H9 (cell line): Measurements from ENCODE around the gene ARHGAP12. TPM values are rescaled to one million over a fixed set of nuclear protein-coding genes. Genes with fewer than 3 reads are reported as not detected.

Source experiments
- DNase-seq: peaks from one replicate; pipeline ENCODE4 v3.0.0-alpha.2; 2017
- H2AFZ ChIP-seq: one replicate; pipeline ENCODE4 v1.6.1; 2013; ENCODE audit warnings: mild to moderate bottlenecking, low read length, control low read depth, moderate library complexity
- H2AK5ac ChIP-seq: 2 replicates; pipeline ENCODE4 v1.6.1; 2013; ENCODE audit warnings: low read length, control low read depth, mixed read lengths; ENCODE audit not compliant: insufficient read length
- H2BK120ac ChIP-seq: one replicate; pipeline ENCODE4 v1.6.1; 2013; ENCODE audit warnings: low read depth, mild to moderate bottlenecking, low read length, control low read depth, inconsistent platforms; ENCODE audit not compliant: poor library complexity, severe bottlenecking
- H2BK12ac ChIP-seq: 2 replicates; pipeline ENCODE4 v1.6.1; 2013; ENCODE audit warnings: low read length, control low read depth, mixed read lengths, low read depth; ENCODE audit not compliant: insufficient read length
- H2BK15ac ChIP-seq: 2 replicates; pipeline ENCODE4 v1.6.1; 2013; ENCODE audit warnings: low read depth, low read length, control low read depth
- H2BK20ac ChIP-seq: one replicate; pipeline ENCODE4 v1.6.1; 2013; ENCODE audit warnings: low read depth, mild to moderate bottlenecking, low read length, control low read depth, inconsistent platforms; ENCODE audit not compliant: poor library complexity, severe bottlenecking
- H2BK5ac ChIP-seq: 2 replicates; pipeline ENCODE4 v1.6.1; 2013; ENCODE audit warnings: low read length, control low read depth, mixed read lengths; ENCODE audit not compliant: insufficient read length
- H3K14ac ChIP-seq: 2 replicates; pipeline ENCODE4 v1.6.1; 2013; ENCODE audit warnings: low read length, control low read depth; ENCODE audit not compliant: insufficient read depth
- H3K18ac ChIP-seq: 2 replicates; pipeline ENCODE4 v1.6.1; 2013; ENCODE audit warnings: low read depth, mild to moderate bottlenecking, mixed read lengths, low read length, control low read depth; ENCODE audit not compliant: insufficient read length
- H3K23ac ChIP-seq: 2 replicates; pipeline ENCODE4 v1.6.1; 2013; ENCODE audit warnings: low read length, control low read depth, mixed read lengths, low read depth; ENCODE audit not compliant: insufficient read length
- H3K23me2 ChIP-seq: 2 replicates; pipeline ENCODE4 v1.6.1; 2013; ENCODE audit warnings: low read depth, mild to moderate bottlenecking, mixed read lengths, low read length, control low read depth; ENCODE audit not compliant: insufficient read length, poor library complexity, severe bottlenecking
- H3K27ac ChIP-seq: 2 replicates; pipeline ENCODE4 v1.5.1; 2013; ENCODE audit warnings: low read length, control low read depth, mixed read lengths, low read depth; ENCODE audit not compliant: insufficient read length
- H3K27me3 ChIP-seq: 2 replicates; pipeline ENCODE4 v1.6.1; 2013; ENCODE audit warnings: low read length, control low read depth, inconsistent platforms; ENCODE audit not compliant: insufficient read depth
- H3K4ac ChIP-seq: 2 replicates; pipeline ENCODE4 v1.6.1; 2013; ENCODE audit warnings: low read depth, mild to moderate bottlenecking, control low read depth, inconsistent platforms, low read length, moderate library complexity
- H3K4me1 ChIP-seq: 2 replicates; pipeline ENCODE4 v1.6.1; 2013; ENCODE audit warnings: low read length, control low read depth, inconsistent platforms; ENCODE audit not compliant: insufficient read depth
- H3K4me2 ChIP-seq: 2 replicates; pipeline ENCODE4 v1.6.1; 2013; ENCODE audit warnings: low read length, control low read depth, mixed read lengths; ENCODE audit not compliant: insufficient read length, insufficient read depth
- H3K56ac ChIP-seq: 2 replicates; pipeline ENCODE4 v1.6.1; 2013; ENCODE audit warnings: low read depth, mild to moderate bottlenecking, mixed read lengths, low read length, control low read depth; ENCODE audit not compliant: insufficient read length
- H3K79me1 ChIP-seq: 2 replicates; pipeline ENCODE4 v1.6.1; 2013; ENCODE audit warnings: low read depth, mild to moderate bottlenecking, moderate library complexity, low read length, control low read depth, inconsistent platforms; ENCODE audit not compliant: insufficient read depth, poor library complexity, severe bottlenecking
- H3K79me2 ChIP-seq: 2 replicates; pipeline ENCODE4 v1.6.1; 2013; ENCODE audit warnings: low read length, control low read depth, inconsistent platforms; ENCODE audit not compliant: insufficient read depth
- H3K9ac ChIP-seq: 2 replicates; pipeline ENCODE4 v1.6.1; 2013; ENCODE audit warnings: low read length, control low read depth, mixed read lengths; ENCODE audit not compliant: insufficient read length; ENCODE audit errors: extremely low read depth
- H3K9me3 ChIP-seq: one replicate; pipeline ENCODE4 v1.6.1; 2013; ENCODE audit warnings: low read depth, low read length, inconsistent platforms; ENCODE audit not compliant: control insufficient read depth
- H3T11ph ChIP-seq: one replicate; pipeline ENCODE4 v1.6.1; 2013; ENCODE audit warnings: mild to moderate bottlenecking, low read length, control low read depth, inconsistent platforms
- H4K20me1 ChIP-seq: one replicate; pipeline ENCODE4 v1.6.1; 2013; ENCODE audit not compliant: control insufficient read depth, insufficient read length, insufficient read depth
- H4K5ac ChIP-seq: 2 replicates; pipeline ENCODE4 v1.6.1; 2013; ENCODE audit warnings: low read depth, mild to moderate bottlenecking, mixed read lengths, low read length, control low read depth; ENCODE audit not compliant: insufficient read length
- H4K8ac ChIP-seq: replicated peaks from 2 replicates; pipeline ENCODE4 v1.6.1; 2013; ENCODE audit warnings: low read length, control low read depth, mixed read lengths, low read depth; ENCODE audit not compliant: insufficient read length
- H4K91ac ChIP-seq: 2 replicates; pipeline ENCODE4 v1.6.1; 2013; ENCODE audit warnings: low read depth, mild to moderate bottlenecking, moderate library complexity, mixed read lengths, low read length, control low read depth; ENCODE audit not compliant: insufficient read length
- H3K27ac Mint-ChIP-seq, 3 experiments: 2 replicates in 2 of 3; 3 replicates in 1 of 3; pipeline ENCODE4 v1.8.0; 2020 to 2021; ENCODE audit warnings: mixed read lengths in 3 of 3, mild to moderate bottlenecking in 1 of 3, moderate library complexity in 1 of 3
- H3K27me3 Mint-ChIP-seq: 2 replicates; pipeline ENCODE4 v1.8.0; 2021; ENCODE audit warnings: low read depth, mild to moderate bottlenecking, moderate library complexity, mixed read lengths
- H3K36me3 Mint-ChIP-seq, 3 experiments: 2 replicates in 2 of 3; 3 replicates in 1 of 3; pipeline ENCODE4 v1.8.0; 2020 to 2021; ENCODE audit warnings: low read depth in 3 of 3, mixed read lengths in 3 of 3; ENCODE audit not compliant: insufficient read depth in 1 of 3
- H3K4me1 Mint-ChIP-seq, 2 experiments: 2 replicates each; pipeline ENCODE4 v1.8.0; 2020; ENCODE audit warnings: mixed read lengths in 2 of 2
- H3K4me3 Mint-ChIP-seq, 2 experiments: 2 replicates in 1 of 2; 3 replicates in 1 of 2; pipeline ENCODE4 v1.8.0; 2020 to 2021; ENCODE audit warnings: mild to moderate bottlenecking in 2 of 2, mixed read lengths in 2 of 2, moderate library complexity in 1 of 2
- H3K9me3 Mint-ChIP-seq, 2 experiments: 2 replicates in 1 of 2; 3 replicates in 1 of 2; pipeline ENCODE4 v1.8.0; 2020; ENCODE audit warnings: mild to moderate bottlenecking in 2 of 2, mixed read lengths in 2 of 2, moderate library complexity in 1 of 2
- total RNA-seq: library from RNA; stranded (reverse); gene quantifications from 2 replicates; pipeline ENCODE4 v1.2.1, GENCODE V29; 2021
- TF ChIP-seq, protein P1 (sequence below): fragments of 200-600 bp; sonication (generic); conservative IDR thresholded peaks from 3 replicates; pipeline ENCODE4 v1.8.0; 2021; ENCODE audit warnings: antibody characterized with exemption, mild to moderate bottlenecking

Gene ARHGAP12
- total RNA-seq, 1 experiment from 2014 or later, result 34.3 TPM

DNA sequence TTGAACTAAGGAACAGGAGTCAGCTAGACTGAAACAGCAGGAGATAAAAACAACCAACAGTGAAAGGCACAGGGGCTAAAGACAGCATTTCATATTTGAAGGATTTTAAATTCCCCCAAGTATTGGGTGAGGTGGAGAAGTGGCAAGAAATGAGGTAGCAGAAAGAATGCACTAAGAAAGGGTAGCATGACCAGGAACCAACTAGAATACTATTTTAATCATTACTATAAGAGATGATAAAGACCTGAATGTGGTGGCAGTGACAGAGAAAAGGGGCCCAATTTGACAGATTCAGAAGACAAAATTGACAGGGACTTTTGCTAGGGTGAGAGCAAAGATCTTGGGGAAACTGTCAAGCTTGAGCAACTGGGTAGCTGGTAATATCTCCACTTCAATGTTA, 94.9 kb downstream of the ARHGAP12 start:
- no peaks in the 10 kb centered on the region for H3K79me2 ChIP-seq
- H3K27ac ChIP-seq, result no peak overlapping the region
- peak overlapping the region in 1 of 3 experiments; percentile 67; a peak in 3 of 7 replicates for H3K27ac Mint-ChIP-seq

More for the DNA sequence above, 94.9 kb downstream of the ARHGAP12 start:
- no peak overlapping the region for H3K18ac ChIP-seq
- Mint-ChIP-seq H3K4me3 (no peak overlapping the region), H3K9me3 (no peaks in the 10 kb centered on the region), H3K36me3 (peaks cover 0 to 3% (median 0%) of the 10 kb centered on the region in 3 experiments; a peak in 2 of 7 replicates), H3K27me3 (no peaks in the 10 kb centered on the region), H3K4me1 (peaks cover 21 to 31% of the 10 kb centered on the region in 2 experiments)
- no peak overlapping the region for H4K5ac ChIP-seq
- H2BK5ac ChIP-seq, result no peak overlapping the region
- no peaks in the 10 kb centered on the region for H3K79me1 ChIP-seq
- H2BK12ac ChIP-seq, result no peak overlapping the region
- no peak overlapping the region for H3K23ac ChIP-seq
- H3K9me3 ChIP-seq, result no peaks in the 10 kb centered on the region
- no peaks in the 10 kb centered on the region for H3K4me1 ChIP-seq
- H3K4ac ChIP-seq, result no peak overlapping the region
- no peak overlapping the region for H3K14ac ChIP-seq
- no peak for DNase-seq
- no peak overlapping the region for H2BK20ac ChIP-seq
- no peak overlapping the region for H4K91ac ChIP-seq
- TF ChIP-seq, protein P1, sequence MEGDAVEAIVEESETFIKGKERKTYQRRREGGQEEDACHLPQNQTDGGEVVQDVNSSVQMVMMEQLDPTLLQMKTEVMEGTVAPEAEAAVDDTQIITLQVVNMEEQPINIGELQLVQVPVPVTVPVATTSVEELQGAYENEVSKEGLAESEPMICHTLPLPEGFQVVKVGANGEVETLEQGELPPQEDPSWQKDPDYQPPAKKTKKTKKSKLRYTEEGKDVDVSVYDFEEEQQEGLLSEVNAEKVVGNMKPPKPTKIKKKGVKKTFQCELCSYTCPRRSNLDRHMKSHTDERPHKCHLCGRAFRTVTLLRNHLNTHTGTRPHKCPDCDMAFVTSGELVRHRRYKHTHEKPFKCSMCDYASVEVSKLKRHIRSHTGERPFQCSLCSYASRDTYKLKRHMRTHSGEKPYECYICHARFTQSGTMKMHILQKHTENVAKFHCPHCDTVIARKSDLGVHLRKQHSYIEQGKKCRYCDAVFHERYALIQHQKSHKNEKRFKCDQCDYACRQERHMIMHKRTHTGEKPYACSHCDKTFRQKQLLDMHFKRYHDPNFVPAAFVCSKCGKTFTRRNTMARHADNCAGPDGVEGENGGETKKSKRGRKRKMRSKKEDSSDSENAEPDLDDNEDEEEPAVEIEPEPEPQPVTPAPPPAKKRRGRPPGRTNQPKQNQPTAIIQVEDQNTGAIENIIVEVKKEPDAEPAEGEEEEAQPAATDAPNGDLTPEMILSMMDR, result no peak
- no peak overlapping the region for H2AK5ac ChIP-seq
- no peak overlapping the region for H3T11ph ChIP-seq
- H2BK120ac ChIP-seq, result no peak overlapping the region
- no peak overlapping the region for H2AFZ ChIP-seq
- H3K56ac ChIP-seq, result no peak overlapping the region
- H3K4me2 ChIP-seq, result no peak overlapping the region
- no peaks in the 10 kb centered on the region for H4K20me1 ChIP-seq
- H3K23me2 ChIP-seq, result no peaks in the 10 kb centered on the region
- H4K8ac ChIP-seq, result no peak overlapping the region
- no peak overlapping the region for H3K9ac ChIP-seq
- H3K27me3 ChIP-seq, result no peaks in the 10 kb centered on the region
- H2BK15ac ChIP-seq, result no peak overlapping the region
